GM21786 (cell line): ENCODE measurements around the gene RAB5IF.
"Not testable (repeated sequence)": the region's sequence is repeated elsewhere in the genome, so short reads cannot be mapped to it uniquely, and the experiment has no call there.

Experiments
- ATAC-seq: cut with Tn5 transposase; IDR thresholded peaks from one replicate; pipeline ENCODE4 v1.9.1; 2021; ENCODE audit not compliant: unreplicated experiment

The RAB5IF gene

GRCh38 chr20:36628076-36628475 lies 22.5 kb downstream of the RAB5IF start:
- no peak for ATAC-seq

GRCh38 chr20:36629719-36630681 lies 24.4 kb downstream of the RAB5IF start:
- no peak for ATAC-seq

GRCh38 chr20:36631646-36632045 lies 26.1 kb downstream of the RAB5IF start:
- no peak for ATAC-seq

- ATAC-seq, result no peak
Observed at GRCh38 chr20:36632147-36632486, 26.5 kb downstream of the RAB5IF start.

GRCh38 chr20:36632487-36633284 lies 27.1 kb downstream of the RAB5IF start:
- ATAC-seq, result no peak

- no peak for ATAC-seq
Observed at GRCh38 chr20:36633285-36633772, 27.8 kb downstream of the RAB5IF start.

- ATAC-seq, result no peak
Observed at GRCh38 chr20:36634342-36634741, 28.8 kb downstream of the RAB5IF start.

- ATAC-seq, result not testable (repeated sequence)
Observed at GRCh38 chr20:36638876-36639400, 33.4 kb downstream of the RAB5IF start.

GRCh38 chr20:36641506-36641843 lies 35.9 kb downstream of the RAB5IF start:
- ATAC-seq, result no peak

- no peak for ATAC-seq
Observed at GRCh38 chr20:36642136-36642535, 36.6 kb downstream of the RAB5IF start.

- ATAC-seq, result no peak
Observed at GRCh38 chr20:36644032-36644705, 38.6 kb downstream of the RAB5IF start.

- ATAC-seq, result no peak
Observed at GRCh38 chr20:36644706-36645095, 39.1 kb downstream of the RAB5IF start.

GRCh38 chr20:36645353-36645752 lies 39.8 kb downstream of the RAB5IF start:
- ATAC-seq, result no peak

- ATAC-seq, result no peak
Observed at GRCh38 chr20:36645998-36646397, 40.4 kb downstream of the RAB5IF start, which contains the start of gene SLA2. Gene SLA2, minus strand, starts transcription at chr20:36646196. Its CDS starts 4,861 bp downstream, at chr20:36641335.

- no peak for ATAC-seq
Observed at GRCh38 chr20:36646678-36647077, 41.1 kb downstream of the RAB5IF start.

GRCh38 chr20:36647196-36648121 lies 41.9 kb downstream of the RAB5IF start:
- ATAC-seq, result no peak

GRCh38 chr20:36653456-36653855 lies 47.9 kb downstream of the RAB5IF start:
- ATAC-seq, result no peak

- no peak for ATAC-seq
Observed at GRCh38 chr20:36654506-36654905, 48.9 kb downstream of the RAB5IF start.

- no peak for ATAC-seq
Observed at GRCh38 chr20:36655004-36655403, 49.4 kb downstream of the RAB5IF start.

- no peak for ATAC-seq
Observed at GRCh38 chr20:36656733-36657132, 51.2 kb downstream of the RAB5IF start.
